Suprapubic skin (tissue), 4 donors: ENCODE measurements around the gene TMTC1.

Source experiments
- POLR2A ChIP-seq, 2 donors: fragments of 450-650 bp; IDR thresholded peaks; one replicate each; pipeline ENCODE4 v1.6.1; 2017; ENCODE audit warnings: antibody characterized with exemption in 2 of 2, mild to moderate bottlenecking in 2 of 2, moderate library complexity in 2 of 2
- POLR2AphosphoS5 ChIP-seq, 3 donors: sonication (generic); formaldehyde crosslinking; IDR thresholded peaks; one replicate each; pipeline ENCODE4 v1.6.1; 2017; ENCODE audit warnings: antibody characterized with exemption in 3 of 3

DNA sequence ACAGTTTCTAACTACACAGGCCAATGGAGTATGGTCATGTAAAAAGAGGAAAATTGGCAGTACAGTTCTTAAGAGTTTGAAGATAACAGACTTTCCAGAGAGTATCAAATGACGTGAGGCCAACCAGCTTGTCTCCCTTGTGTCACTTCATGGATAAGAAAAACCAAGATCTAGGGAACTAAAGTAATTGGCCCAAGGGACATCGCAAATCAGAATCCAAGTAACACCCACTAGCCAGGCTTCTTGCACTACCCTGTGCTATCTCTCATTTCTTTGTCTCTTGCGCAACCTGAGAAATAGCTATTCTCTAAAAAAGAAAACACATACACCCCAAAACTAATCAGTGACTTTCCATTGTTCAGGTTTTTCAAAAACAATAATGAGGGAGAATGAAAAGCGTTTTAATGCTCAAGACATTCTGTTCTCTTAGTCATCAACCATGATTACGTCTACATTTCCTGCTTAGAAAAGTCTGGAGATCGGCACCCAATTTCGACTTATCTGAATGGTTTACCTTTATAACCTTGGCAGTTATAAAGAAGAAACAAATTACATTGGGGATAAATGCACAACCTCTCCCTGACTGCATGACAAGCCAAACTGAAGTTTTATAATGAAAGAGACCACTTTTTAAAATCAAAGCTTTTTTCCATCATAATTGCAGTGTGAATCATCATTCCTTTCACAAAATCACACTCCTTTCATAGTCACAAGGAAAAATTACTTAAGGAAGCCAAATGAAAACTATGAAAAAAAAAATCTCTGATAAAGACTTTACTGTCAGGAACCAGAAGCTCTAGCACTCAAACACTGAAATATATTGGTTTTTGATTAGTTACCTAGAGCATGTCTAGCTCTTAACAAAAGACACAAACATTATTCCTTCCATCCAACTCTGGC, 42.1 kb downstream of the TMTC1 start:
- TF ChIP-seq POLR2AphosphoS5 (IDR thresholded peaks at IDR 0.05): no peak
- no peak for TF ChIP-seq POLR2A (IDR thresholded peaks at IDR 0.05)
